NCI-H2227 (cell line): Measurements from ENCODE around the gene COL15A1.
"Not testable (repeated sequence)": the region's sequence is repeated elsewhere in the genome, so short reads cannot be mapped to it uniquely, and the experiment has no call there.

ENCODE experiments used
- DNase-seq: peaks from one replicate; lab custom pipeline; 2025; ENCODE audit not compliant: unreplicated experiment; lab: John Stamatoyannopoulos, UW

The COL15A1 gene

DNA sequence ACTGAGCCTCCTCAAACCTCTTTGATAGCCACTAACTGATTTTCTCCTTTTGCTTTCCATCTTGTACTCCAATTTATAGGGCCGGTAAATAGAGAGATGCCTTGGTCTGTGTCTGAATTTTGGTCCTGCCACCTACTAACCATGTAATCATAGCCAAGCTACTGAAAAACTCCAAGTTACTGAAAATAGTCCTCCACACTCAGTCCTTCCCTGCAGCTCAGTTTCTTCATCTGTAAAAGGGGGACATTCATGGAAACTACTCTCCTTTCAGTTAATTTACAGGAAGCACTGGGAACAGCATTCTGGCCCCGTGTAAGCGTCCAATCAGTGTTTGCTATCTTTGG, 131.2 kb downstream of the COL15A1 start:
- DNase-seq = no peak

GRCh38 chr9:99075246-99075912, 131.7 kb downstream of the COL15A1 start:
- no peak for DNase-seq

DNA sequence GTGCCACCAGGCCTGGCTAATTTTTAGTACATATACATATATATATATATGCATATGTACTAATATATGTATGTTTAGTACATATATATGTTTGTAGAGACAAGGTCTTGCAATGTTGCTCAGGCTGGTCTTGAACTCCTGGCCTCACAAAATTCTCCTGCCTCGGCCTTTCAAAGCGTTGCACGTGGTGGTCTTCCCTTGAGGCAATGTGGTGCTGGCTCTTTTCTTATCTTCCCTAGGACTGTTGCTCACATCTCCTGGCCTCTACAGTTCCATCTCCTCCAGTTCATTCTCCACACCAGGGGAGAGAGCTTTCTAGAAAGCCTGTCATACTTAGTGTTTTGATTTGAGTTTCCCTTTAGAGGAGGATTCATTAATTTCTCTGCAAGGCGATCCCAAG, 132.3 kb downstream of the COL15A1 start:
- no peak for DNase-seq

GRCh38 chr9:99076483-99077171, 132.9 kb downstream of the COL15A1 start:
- DNase-seq = no peak

GRCh38 chr9:99078717-99079116, 135.0 kb downstream of the COL15A1 start:
- DNase-seq = no peak

- DNase-seq = no peak
Observed at GRCh38 chr9:99079542-99079941, 135.8 kb downstream of the COL15A1 start.

DNA sequence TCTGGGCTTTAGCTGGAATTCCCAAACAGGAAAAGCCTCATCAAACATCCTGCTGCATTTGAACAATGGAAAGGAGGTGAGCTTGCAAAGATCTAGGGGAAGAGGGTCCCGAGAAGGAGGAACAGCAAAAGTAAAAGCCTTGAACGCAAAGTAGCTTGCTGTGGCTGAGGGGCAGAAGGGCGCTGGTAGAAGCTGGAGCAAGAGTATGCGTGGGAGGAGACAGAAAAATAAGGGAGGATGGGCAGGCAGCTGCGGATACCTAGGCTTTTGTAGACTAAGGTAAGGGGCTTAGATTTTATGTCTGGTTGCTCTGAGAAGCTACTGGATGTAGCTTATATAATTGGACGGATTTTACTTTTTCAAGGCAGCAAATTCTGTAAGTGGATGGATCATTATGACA, 139.3 kb downstream of the COL15A1 start:
- no peak for DNase-seq

DNA sequence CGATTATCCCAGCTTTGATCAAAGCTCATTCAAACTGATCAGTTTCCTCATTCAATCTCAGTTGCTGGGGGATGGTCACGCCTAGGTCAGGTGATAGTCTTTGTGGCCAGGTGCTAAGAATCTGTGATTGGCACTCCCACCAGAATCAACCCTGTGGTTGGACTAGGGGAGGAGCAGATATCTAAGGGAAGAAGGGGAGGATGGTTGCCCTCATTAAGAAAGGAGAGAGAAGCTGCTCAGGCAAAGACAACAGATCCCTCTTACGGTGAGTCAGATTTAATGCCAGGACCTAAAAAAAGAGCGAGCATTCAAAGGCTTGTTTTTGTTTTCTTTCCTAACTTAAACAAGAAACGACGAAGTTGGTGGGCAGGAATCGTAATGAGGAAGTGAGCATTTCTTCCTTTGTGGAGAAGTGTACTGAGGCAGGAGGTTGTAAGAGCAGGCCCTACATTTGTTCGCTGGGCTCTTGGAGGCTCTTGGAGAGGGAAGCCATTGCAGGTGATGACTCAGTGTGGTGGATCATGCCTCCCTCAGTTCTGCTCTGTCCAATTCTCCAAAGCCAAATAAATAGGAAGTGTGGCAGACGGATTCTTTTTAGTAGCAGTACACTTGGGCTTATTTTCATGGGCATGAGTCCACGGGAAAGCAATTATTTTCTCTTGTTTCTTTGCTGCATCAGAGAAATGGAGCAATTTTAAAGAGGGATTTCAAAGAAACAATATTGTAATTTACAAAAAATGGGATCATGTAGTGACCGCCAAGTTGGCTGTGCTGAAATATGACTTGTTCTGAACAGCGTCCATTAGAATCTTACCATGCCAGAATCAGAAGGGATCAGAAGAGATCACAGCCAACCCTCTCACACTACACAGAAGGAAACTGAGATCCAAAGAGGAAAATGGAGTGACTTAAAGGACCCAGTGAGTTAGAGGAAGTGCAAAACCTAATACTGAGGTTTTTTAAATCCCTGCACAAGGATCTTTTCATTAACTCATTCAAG, 142.5 kb downstream of the COL15A1 start:
- no peak for DNase-seq

GRCh38 chr9:99087462-99087861, 143.8 kb downstream of the COL15A1 start:
- no peak for DNase-seq

GRCh38 chr9:99090336-99091130, 146.8 kb downstream of the COL15A1 start:
- DNase-seq = no peak

DNA sequence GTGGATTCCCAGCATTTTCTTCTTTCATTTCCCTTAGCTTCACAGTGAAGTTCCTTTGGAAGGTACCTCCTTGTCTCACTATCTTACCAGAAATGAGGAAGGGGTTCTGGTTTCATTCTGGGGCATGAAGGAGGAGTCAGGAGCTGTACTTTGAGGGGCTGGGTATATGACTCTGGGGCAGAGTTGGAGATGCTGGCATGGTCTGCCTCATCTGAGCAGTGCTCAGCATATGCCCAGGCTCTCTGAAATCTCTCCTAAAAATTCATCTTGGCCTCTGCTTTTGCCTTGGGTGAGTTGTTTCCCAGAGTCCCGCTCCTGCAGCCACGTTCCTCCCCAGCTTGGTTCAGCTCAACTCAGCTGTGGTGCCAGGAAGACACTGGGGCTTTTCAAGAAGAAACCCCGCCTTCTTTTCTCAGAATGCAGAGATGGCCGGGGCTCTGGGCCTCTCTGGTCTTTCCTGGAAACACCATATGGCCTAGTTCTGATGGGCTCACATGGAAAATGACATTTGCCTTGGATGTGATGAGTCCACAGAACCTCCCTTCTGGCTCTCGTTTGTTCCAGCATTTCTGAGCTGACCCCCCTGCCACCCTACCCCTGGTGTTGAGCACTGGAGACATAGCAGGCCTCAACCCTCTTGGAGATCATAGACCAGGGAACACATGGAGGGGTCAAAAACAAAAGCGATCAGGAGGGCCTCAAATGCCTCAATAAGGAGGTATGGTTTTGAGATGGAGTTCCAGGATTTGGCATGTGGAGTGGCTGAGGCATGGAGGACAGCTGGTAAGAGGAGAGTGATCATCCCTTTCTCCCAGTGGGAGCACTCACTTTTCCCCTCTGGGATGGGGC, 149.2 kb downstream of the COL15A1 start:
- DNase-seq = no peak

- DNase-seq = no peak
Observed at GRCh38 chr9:99093492-99093791, 149.7 kb downstream of the COL15A1 start.

- DNase-seq = no peak
Observed at GRCh38 chr9:99095565-99095964, 151.9 kb downstream of the COL15A1 start.

- DNase-seq = no peak
Observed at GRCh38 chr9:99096409-99096808, 152.7 kb downstream of the COL15A1 start.

GRCh38 chr9:99099806-99100585, 156.3 kb downstream of the COL15A1 start:
- DNase-seq = not testable (repeated sequence)

GRCh38 chr9:99101271-99101670, 157.6 kb downstream of the COL15A1 start:
- no peak for DNase-seq

GRCh38 chr9:99101812-99102211, 158.1 kb downstream of the COL15A1 start:
- DNase-seq = no peak

- no peak for DNase-seq
Observed at GRCh38 chr9:99103054-99103895, 159.6 kb downstream of the COL15A1 start.
